SU-DHL-6 (cell line): ENCODE measurements around the gene CREB5.

ENCODE experiments used
- EZH2phosphoT487 ChIP-seq: fragments of 200-600 bp; sonication (generic), shearing (Covaris generic); conservative IDR thresholded peaks from 2 replicates; pipeline ENCODE4 v1.6.1; 2018; ENCODE audit warnings: mild to moderate bottlenecking, antibody characterized with exemption, low read length, moderate library complexity, mixed read lengths
- TF ChIP-seq, protein P1 (sequence below): fragments of 200-600 bp; sonication (generic); IDR thresholded peaks from one replicate; pipeline ENCODE4 v1.5.1; 2017; ENCODE audit warnings: antibody characterized with exemption, mild to moderate bottlenecking, low read length, moderate library complexity; ENCODE audit not compliant: insufficient read depth, poor library complexity, severe bottlenecking

GRCh38 chr7:28364082-28364481 is 48.2 kb upstream of the CREB5 start:
- TF ChIP-seq, protein P1, sequence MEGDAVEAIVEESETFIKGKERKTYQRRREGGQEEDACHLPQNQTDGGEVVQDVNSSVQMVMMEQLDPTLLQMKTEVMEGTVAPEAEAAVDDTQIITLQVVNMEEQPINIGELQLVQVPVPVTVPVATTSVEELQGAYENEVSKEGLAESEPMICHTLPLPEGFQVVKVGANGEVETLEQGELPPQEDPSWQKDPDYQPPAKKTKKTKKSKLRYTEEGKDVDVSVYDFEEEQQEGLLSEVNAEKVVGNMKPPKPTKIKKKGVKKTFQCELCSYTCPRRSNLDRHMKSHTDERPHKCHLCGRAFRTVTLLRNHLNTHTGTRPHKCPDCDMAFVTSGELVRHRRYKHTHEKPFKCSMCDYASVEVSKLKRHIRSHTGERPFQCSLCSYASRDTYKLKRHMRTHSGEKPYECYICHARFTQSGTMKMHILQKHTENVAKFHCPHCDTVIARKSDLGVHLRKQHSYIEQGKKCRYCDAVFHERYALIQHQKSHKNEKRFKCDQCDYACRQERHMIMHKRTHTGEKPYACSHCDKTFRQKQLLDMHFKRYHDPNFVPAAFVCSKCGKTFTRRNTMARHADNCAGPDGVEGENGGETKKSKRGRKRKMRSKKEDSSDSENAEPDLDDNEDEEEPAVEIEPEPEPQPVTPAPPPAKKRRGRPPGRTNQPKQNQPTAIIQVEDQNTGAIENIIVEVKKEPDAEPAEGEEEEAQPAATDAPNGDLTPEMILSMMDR = peak; percentile 24
- no peak for TF ChIP-seq EZH2phosphoT487
